Stromal cell of bone marrow (primary cell): ENCODE data around the gene LAYN.

Source experiments
- DNase-seq: peaks from one replicate; pipeline ENCODE4 v3.0.0-alpha.2; 2012; ENCODE audit warnings: low read depth

The LAYN gene

DNA sequence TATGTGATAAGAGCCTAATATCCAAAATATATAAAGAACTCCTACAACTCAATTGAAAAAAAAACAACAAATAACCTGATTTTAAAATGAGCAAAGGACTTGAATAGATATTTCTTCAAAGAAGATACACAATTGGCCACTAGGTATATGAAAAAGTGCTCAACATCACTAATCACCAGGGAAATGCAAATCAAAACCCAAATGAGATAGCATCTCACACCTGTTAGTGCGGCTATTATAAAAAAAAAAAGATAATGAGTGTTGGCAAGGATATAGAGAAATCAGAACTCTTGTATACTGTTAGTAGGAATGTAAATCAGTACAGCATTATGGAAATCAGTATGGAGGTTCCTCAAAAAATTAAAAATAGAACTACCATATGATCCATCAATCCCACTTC is 55.8 kb downstream of the LAYN start:
- DNase-seq, result no peak

DNA sequence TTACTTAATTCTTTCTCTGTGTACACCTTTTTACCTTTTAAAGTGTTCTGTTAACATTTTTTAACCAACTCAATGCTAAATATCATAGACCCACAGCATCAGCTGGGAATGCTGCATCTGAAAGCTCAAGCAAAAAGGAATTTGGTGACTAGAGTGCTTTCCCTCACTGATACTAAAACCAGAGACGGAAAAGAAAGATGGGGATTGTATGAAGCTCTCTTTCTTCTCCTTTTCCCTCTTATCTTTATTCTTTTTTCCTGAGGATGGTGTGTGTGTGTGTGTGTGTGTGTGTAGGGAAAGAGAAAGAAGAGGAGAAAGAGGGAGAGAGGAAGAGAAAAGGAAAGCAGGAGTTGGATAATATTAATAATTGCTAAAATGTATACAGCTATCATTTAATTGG is 57.6 kb downstream of the LAYN start:
- no peak for DNase-seq

DNA sequence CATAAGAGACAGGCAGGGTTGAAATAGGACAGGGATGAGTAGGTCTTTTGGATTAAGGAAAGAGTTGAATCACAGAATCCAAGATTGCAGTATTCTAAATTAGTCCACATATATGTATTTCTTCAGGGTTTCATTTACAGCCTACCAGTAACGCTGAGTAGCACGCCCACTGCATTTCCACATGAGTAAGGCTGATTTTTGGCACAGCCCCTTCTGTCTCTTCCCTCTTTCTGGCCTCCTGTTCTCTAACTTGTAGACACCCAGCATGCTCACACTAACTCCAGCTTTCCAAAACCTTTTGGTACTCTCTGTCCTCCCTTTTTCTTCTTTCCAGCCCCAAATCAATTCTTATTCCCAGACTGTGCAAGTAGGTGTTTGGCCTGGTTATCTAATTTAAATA is 58.0 kb downstream of the LAYN start:
- peak; percentile 74 for DNase-seq

DNA sequence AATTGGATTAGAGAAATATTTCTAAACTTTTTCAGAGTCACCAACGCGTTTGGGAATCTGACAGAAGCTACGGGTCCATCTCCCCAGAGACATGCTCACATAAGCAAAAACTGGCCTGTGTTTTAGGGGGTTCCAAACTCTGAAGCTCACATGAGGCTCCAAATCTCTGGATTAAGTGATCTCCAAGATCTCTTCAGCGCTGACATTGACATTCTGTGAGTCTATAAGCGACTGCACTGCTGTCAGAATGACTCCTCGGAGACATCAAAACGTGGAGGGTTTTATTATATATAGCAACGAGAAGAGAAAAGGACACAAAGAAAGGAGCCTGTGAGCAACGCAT is 61.1 kb downstream of the LAYN start:
- DNase-seq, result no peak

DNA sequence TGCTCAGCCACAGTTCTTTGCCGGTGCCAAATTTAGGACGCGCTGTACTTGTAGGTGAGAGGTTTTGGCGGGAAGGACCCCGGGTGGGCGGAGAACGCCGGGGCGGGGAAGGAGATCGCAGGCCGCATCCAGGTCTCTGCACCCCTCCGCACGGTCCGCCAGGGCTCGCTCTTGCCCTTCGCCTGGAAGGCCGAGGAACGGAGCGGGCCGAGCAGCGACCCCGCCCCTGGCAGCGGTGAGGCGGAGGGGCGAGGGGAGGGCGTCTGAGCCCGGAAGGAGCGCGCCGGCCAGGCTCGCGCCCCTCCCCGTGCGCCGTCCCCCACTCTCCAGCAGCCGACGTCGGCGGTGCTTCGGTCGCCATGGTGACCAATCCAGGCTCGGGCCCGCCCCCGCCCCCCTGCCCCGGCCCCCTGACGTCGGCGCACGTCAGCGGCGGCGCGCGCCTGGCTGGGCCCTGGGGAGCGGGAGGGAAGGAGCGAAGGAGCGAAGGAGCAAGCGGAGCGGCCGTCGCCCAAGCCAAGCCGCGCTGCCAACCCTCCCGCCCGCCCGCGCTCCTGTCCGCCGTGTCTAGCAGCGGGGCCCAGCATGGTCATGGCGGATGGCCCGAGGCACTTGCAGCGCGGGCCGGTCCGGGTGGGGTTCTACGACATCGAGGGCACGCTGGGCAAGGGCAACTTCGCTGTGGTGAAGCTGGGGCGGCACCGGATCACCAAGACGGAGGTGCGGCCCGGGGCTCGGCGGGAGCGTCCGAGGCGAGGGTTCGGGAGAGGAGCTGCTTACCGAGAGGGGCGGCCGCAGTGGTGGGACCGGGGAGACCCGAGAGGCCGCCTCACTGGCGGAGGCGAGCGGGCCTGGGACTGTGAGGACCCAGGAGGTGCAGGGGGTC is 61.7 kb downstream of the LAYN start, which contains the start of gene SIK2:
TSS of gene SIK2 (plus strand) at position 471 of the 886 bp plus-strand sequence. CDS start at position 586, 115 bp downstream.
- peak; percentile 88 for DNase-seq

DNA sequence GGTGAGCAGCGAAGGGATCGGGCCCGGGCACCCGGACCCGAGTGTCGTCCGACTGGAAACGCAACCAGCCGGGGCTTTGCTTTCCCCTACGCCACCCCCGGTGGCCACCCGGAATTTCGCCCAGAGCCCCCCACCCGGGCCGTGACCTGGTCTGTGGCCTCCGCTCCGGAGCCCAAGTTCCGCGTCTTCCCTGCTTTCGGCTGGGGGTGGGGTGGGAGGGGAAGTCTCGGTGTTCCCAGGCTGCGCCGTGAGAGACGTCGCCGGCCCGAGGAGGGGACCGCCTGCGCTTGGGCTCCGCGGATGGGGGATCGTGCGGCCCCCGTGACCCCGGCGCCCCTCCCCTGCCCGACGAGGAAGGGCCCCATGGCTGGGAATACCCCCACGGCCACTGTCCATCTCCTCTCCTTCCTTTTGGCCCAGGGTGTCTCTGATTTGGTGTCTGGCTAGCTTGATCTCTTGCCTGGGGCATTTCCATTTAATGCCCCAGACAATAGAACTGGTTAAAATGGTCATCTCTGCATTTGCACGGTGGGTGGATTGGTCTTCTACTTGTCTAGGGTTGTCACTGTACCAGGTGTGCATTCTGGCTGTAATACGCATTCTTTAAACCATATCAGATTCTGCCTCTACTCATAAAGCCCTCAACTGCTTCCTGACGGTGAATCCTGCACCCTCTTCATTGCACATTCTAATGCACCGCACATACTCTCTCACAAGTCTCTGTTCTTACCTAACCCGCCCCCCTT is 62.5 kb downstream of the LAYN start:
- no peak for DNase-seq

DNA sequence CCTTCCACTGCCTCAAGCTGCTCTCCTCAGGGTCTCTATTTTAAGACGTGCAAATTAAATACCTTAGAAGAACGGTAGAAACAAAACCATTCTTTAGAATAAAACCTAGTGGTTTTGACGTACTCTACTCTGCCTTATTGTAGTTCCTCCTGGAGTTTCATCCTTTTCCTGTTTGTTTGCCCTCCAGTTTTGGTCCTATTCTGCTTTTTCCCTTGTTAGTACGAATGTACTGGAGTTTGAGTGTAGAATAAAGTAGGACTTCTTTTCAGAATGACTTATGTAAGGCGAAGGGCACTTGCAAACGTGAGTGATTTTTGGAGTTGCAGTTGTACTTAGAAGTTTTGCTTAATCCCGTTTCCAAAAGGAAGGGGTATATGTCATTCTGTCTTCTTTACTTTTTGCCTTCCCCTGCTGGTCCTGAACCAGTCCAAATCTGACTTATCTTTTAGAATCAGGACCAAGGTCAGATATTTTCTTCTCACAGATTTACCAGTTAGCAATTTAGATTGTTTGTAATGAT is 63.2 kb downstream of the LAYN start:
- no peak for DNase-seq

DNA sequence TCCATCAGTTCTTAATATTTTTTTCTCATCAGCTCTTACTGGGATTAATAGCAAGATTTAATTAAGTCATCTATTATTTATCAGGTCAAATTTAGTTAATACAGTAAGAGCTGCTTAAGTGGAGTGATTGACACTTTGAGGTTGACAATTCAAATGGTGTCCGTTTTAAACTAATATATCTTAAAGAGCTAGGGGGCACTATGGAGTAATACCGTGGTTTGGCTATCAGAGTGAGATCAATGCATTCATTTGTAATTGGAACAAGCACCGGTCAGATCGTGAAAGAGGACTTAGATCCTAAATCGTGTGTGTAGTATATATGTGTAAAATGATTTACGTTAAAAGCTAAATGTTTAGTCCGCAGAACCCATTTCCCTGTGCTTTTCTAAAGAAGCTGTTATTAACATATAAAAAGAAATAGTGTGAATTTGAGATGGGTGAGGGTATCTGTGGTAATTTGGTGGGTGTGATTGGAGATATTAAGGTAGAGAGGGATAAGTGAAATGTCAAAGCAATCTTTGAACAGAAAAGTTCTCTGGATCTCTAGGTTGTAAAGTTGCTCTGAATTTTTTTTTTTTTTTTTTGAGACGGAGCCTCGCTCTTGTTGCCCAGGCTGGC is 64.0 kb downstream of the LAYN start:
- DNase-seq, result no peak

DNA sequence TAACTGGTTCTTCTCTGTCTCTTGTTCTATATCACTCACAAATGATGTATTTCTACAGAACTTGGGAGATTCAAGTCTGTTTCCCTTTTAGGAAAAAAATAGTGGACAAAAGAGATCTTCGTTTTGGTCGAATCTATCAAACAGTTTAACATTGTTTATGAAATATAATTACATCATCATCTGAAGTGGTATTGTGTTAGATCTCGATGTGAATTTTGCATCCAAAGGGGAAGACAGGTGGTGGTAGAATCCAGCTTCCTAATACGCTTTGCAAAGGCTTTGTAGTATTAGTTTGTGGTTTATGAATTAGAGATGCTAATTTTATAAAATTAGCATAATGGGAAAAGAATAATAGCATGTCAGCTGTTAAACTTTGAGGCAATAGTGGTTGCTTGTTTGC is 65.2 kb downstream of the LAYN start:
- no peak for DNase-seq

DNA sequence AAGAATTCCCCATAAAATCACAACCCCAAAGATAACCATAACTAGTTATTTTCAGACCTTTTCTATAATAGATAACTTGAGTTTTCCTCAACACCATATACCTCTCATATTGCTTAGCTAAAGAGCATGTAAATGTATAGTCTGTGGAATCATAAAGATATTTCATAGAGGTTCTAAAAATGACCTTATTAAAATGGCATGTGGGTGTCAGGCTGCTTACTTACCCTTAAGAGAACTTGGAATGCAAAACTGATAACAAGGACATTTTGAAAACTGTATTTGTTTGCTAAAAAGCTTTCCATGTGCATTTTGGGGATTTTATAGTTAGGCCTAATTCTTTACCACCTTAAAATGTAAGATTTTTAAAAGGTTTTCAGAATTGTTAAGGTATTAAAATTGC is 66.5 kb downstream of the LAYN start:
- no peak for DNase-seq

DNA sequence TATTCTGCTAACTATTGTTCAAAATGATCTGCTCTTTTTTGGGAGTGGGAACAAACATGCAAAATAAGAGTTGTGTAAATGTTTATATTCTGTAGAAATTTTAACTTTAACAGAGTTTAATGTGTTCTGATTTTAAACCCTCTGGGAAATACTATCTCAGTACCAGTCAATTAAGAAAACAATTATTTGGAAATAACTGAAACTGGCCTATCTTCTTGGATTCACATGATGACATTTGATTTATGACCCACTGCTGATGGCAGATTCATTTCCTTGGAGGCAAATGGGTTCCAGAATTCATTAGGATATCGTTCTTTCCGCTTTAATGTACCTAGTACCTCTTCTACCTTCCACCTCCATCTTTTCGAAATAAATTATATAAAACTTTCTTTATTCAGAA is 67.2 kb downstream of the LAYN start:
- no peak for DNase-seq
